WTC11 (cell line): Measurements from ENCODE around the gene TES. TPM values are rescaled to one million over a fixed set of nuclear protein-coding genes. Genes with fewer than 3 reads are reported as not detected.

Experiments
- ATAC-seq: fragments of 200-7000 bp; cut with Tn5 transposase; 2 replicates; pipeline ENCODE4 v1.10.0; 2021; ENCODE audit warnings: mild to moderate bottlenecking, moderate library complexity
- CTCF ChIA-PET: fragments of 300-600 bp; sonication (Branson Sonifier 250); formaldehyde crosslinking; loops from one replicate; lab custom pipeline; 2021; ENCODE audit warnings: antibody characterized with exemption; lab: Charles Lee
- POLR2A ChIA-PET: fragments of 350-600 bp; sonication (Branson Sonifier 250); formaldehyde crosslinking; loops from one replicate; lab custom pipeline; 2021; ENCODE audit warnings: antibody characterized with exemption; lab: Charles Lee
- DNase-seq: peaks from one replicate; pipeline ENCODE4 v3.0.0; 2021; ENCODE audit warnings: low spot score
- H3K27ac Mint-ChIP-seq: 2 replicates; pipeline ENCODE4 v1.8.0; 2021; ENCODE audit warnings: mixed read lengths
- H3K27me3 Mint-ChIP-seq: 2 replicates; pipeline ENCODE4 v1.8.0; 2021; ENCODE audit warnings: low read depth, mild to moderate bottlenecking, moderate library complexity, mixed read lengths
- H3K36me3 Mint-ChIP-seq: 2 replicates; pipeline ENCODE4 v1.8.0; 2021; ENCODE audit warnings: mixed read lengths
- H3K4me1 Mint-ChIP-seq: 2 replicates; pipeline ENCODE4 v1.8.0; 2022; ENCODE audit warnings: mixed read lengths
- H3K4me3 Mint-ChIP-seq: 2 replicates; pipeline ENCODE4 v1.8.0; 2021; ENCODE audit warnings: mild to moderate bottlenecking, moderate library complexity, mixed read lengths
- H3K9me3 Mint-ChIP-seq: 2 replicates; pipeline ENCODE4 v1.8.0; 2021; ENCODE audit warnings: mixed read lengths
- AFF4 ChIP-seq: sonication (generic); formaldehyde crosslinking; IDR thresholded peaks from 2 replicates; pipeline ENCODE4 v1.8.1; 2023; ENCODE audit warnings: mild to moderate bottlenecking, missing genetic modification reagents, borderline replicate concordance
- ARID4B ChIP-seq: sonication (generic); formaldehyde crosslinking; IDR thresholded peaks from 2 replicates; pipeline ENCODE4 v1.8.0; 2023; ENCODE audit warnings: missing genetic modification reagents, mild to moderate bottlenecking, borderline replicate concordance
- ATF3 ChIP-seq: sonication (generic); formaldehyde crosslinking; conservative IDR thresholded peaks from 2 replicates; pipeline ENCODE4 v1.8.1; 2022; ENCODE audit warnings: mild to moderate bottlenecking, missing genetic modification reagents
- ATF6 ChIP-seq: sonication (generic); formaldehyde crosslinking; IDR thresholded peaks from 2 replicates; pipeline ENCODE4 v1.8.1; 2023; ENCODE audit warnings: mild to moderate bottlenecking, missing genetic modification reagents
- EMX1 ChIP-seq: fragments of 250-450 bp; sonication (Bioruptor Pico); IDR thresholded peaks from 2 replicates; pipeline ENCODE4 v1.8.0; 2021; ENCODE audit warnings: mild to moderate bottlenecking
- ESRRA ChIP-seq: sonication (generic); formaldehyde crosslinking; IDR thresholded peaks from 2 replicates; pipeline ENCODE4 v1.8.1; 2022; ENCODE audit warnings: mild to moderate bottlenecking, missing genetic modification reagents, borderline replicate concordance
- FOXK1 ChIP-seq: sonication (generic); formaldehyde crosslinking; IDR thresholded peaks from 2 replicates; pipeline ENCODE4 v1.8.0; 2022; ENCODE audit warnings: mild to moderate bottlenecking, moderate library complexity, missing genetic modification reagents
- GRHL2 ChIP-seq: fragments of 250-450 bp; sonication (Bioruptor Pico); IDR thresholded peaks from 2 replicates; pipeline ENCODE4 v1.8.0; 2022; ENCODE audit warnings: mild to moderate bottlenecking, moderate library complexity; ENCODE audit not compliant: insufficient replicate concordance, severe bottlenecking
- HMGXB4 ChIP-seq: sonication (generic); formaldehyde crosslinking; IDR thresholded peaks from 2 replicates; pipeline ENCODE4 v1.8.1; 2023; ENCODE audit warnings: mild to moderate bottlenecking, moderate library complexity, missing genetic modification reagents
- IRF1 ChIP-seq: sonication (generic); formaldehyde crosslinking; IDR thresholded peaks from 2 replicates; pipeline ENCODE4 v1.8.0; 2023; ENCODE audit warnings: missing genetic modification reagents
- NR1H2 ChIP-seq: sonication (generic); formaldehyde crosslinking; IDR thresholded peaks from 2 replicates; pipeline ENCODE4 v1.9.0; 2021; ENCODE audit warnings: mild to moderate bottlenecking, moderate library complexity, missing genetic modification reagents
- PRRX2 ChIP-seq: fragments of 250-450 bp; sonication (Bioruptor Pico); IDR thresholded peaks from 2 replicates; pipeline ENCODE4 v1.8.0; 2021; ENCODE audit warnings: mild to moderate bottlenecking
- SMAD4 ChIP-seq: sonication (generic); formaldehyde crosslinking; IDR thresholded peaks from 2 replicates; pipeline ENCODE4 v1.8.0; 2022; ENCODE audit warnings: mild to moderate bottlenecking, missing genetic modification reagents
- TCF7 ChIP-seq: sonication (generic); formaldehyde crosslinking; IDR thresholded peaks from 2 replicates; pipeline ENCODE4 v1.8.0; 2022; ENCODE audit warnings: mild to moderate bottlenecking, low read depth, missing genetic modification reagents, moderate library complexity
- ZBTB21 ChIP-seq: sonication (generic); formaldehyde crosslinking; IDR thresholded peaks from 2 replicates; pipeline ENCODE4 v1.8.1; 2023; ENCODE audit warnings: mild to moderate bottlenecking, missing genetic modification reagents, borderline replicate concordance
- ZMAT4 ChIP-seq: fragments of 250-450 bp; sonication (Bioruptor Pico); IDR thresholded peaks from 2 replicates; pipeline ENCODE4 v1.9.0; 2021; ENCODE audit warnings: mild to moderate bottlenecking
- ZNF138 ChIP-seq: sonication (generic); formaldehyde crosslinking; conservative IDR thresholded peaks from 2 replicates; pipeline ENCODE4 v1.8.1; 2022; ENCODE audit warnings: mild to moderate bottlenecking, moderate library complexity, missing genetic modification reagents
- ZNF219 ChIP-seq: sonication (generic); formaldehyde crosslinking; IDR thresholded peaks from 2 replicates; pipeline ENCODE4 v1.8.0; 2023; ENCODE audit warnings: missing genetic modification reagents, mild to moderate bottlenecking, borderline replicate concordance
- ZNF416 ChIP-seq: fragments of 250-450 bp; sonication (Bioruptor Pico); IDR thresholded peaks from 2 replicates; pipeline ENCODE4 v1.9.0; 2021; ENCODE audit warnings: mild to moderate bottlenecking, inconsistent platforms
- ZNF423 ChIP-seq: fragments of 250-450 bp; sonication (Bioruptor Pico); IDR thresholded peaks from 2 replicates; pipeline ENCODE4 v2.1.2; 2022; ENCODE audit warnings: mild to moderate bottlenecking, moderate library complexity
- ZNF512 ChIP-seq: sonication (generic); formaldehyde crosslinking; IDR thresholded peaks from 2 replicates; pipeline ENCODE4 v1.8.1; 2022; ENCODE audit warnings: missing genetic modification reagents, borderline replicate concordance
- total RNA-seq: library from RNA; stranded (reverse); gene quantifications from 3 replicates; pipeline ENCODE4 v1.2.3, GENCODE V29; 2021

TES gene
- total RNA-seq, 1 experiment from 2014 or later, result 48.5 TPM

GRCh38 chr7:116279217-116279616 lies 68.9 kb downstream of the TES start (continued):
- no peak for TF ChIP-seq ARID4B
- TF ChIP-seq ATF3 (CRISPR knock-in tag), result no peak

- H3K4me3 Mint-ChIP-seq, result no peak overlapping the region
- no peaks in the 10 kb centered on the region for H3K36me3 Mint-ChIP-seq
- H3K27me3 Mint-ChIP-seq, result no peaks in the 10 kb centered on the region
- H3K9me3 Mint-ChIP-seq, result no peaks in the 10 kb centered on the region
- ChIA-PET POLR2A (no interaction called here), CTCF (no interaction called here)
- peaks cover 11% of the 10 kb centered on the region for H3K4me1 Mint-ChIP-seq
- no peak for DNase-seq
- ATAC-seq, result no peak
- H3K27ac Mint-ChIP-seq, result no peak overlapping the region
- TF ChIP-seq ZNF512 (CRISPR knock-in tag), result no peak
- TF ChIP-seq ZNF416 (CRISPR knock-in tag), result no peak
- no peak for TF ChIP-seq SMAD4 (CRISPR knock-in tag)
- no peak for TF ChIP-seq PRRX2 (CRISPR knock-in tag)
- TF ChIP-seq HMGXB4 (CRISPR knock-in tag), result no peak
- TF ChIP-seq EMX1 (CRISPR knock-in tag), result no peak
- TF ChIP-seq ZNF219 (CRISPR knock-in tag), result no peak
- TF ChIP-seq ZNF138, result no peak
- no peak for TF ChIP-seq ATF6
- no peak for TF ChIP-seq FOXK1
- no peak for TF ChIP-seq NR1H2 (CRISPR knock-in tag)
- TF ChIP-seq GRHL2 (CRISPR knock-in tag), result no peak
- TF ChIP-seq ZBTB21 (CRISPR knock-in tag), result no peak
- TF ChIP-seq ZMAT4 (CRISPR knock-in tag), result no peak
- TF ChIP-seq AFF4, result no peak
- no peak for TF ChIP-seq IRF1 (CRISPR knock-in tag)
- TF ChIP-seq ZNF423 (CRISPR knock-in tag), result no peak
- no peak for TF ChIP-seq ESRRA
- no peak for TF ChIP-seq TCF7 (CRISPR knock-in tag)
These were observed 70.5 kb downstream of the TES start for GRCh38 chr7:116280803-116281202.
